Endothelial cell of umbilical vein (primary cell): ENCODE measurements around the gene WASF2. TPM values are rescaled to one million over a fixed set of nuclear protein-coding genes. Genes with fewer than 3 reads are reported as not detected.
"Not testable (repeated sequence)": the region's sequence is repeated elsewhere in the genome, so short reads cannot be mapped to it uniquely, and the experiment has no call there.

Experiments
- BruUV-seq: library from RNA; stranded (reverse); fragments of 400-500 nt; replicated peaks from 2 replicates; lab custom pipeline; 2021; lab: Mats Ljungman, UMichigan
- CTCF ChIA-PET: fragments of 300-600, 350-600 bp; sonication (Branson Sonifier 250); formaldehyde crosslinking; loops from one replicate; lab custom pipeline; 2021; ENCODE audit warnings: antibody characterized with exemption, inconsistent platforms; lab: Charles Lee
- POLR2A ChIA-PET: fragments of 300-600, 350-600 bp; sonication (Branson Sonifier 250); formaldehyde crosslinking; loops from one replicate; lab custom pipeline; 2021; ENCODE audit warnings: antibody characterized with exemption, inconsistent platforms; lab: Charles Lee
- DNase-seq: peaks from one replicate; pipeline ENCODE4 v3.0.0-alpha.2; 2011; ENCODE audit warnings: low read depth, low spot score
- FAIRE-seq: peaks from 2 replicates; lab custom pipeline; 2011; peaks lifted over from hg19 to GRCh38; lab: Jason Lieb, UNC
- H2AFZ ChIP-seq: 2 replicates; pipeline ENCODE4 v1.6.0; 2012; ENCODE audit warnings: low read depth, low read length, control low read depth, inconsistent platforms
- H3K27ac ChIP-seq: 2 replicates; pipeline ENCODE4 v1.5.1; 2011; ENCODE audit warnings: low read depth, mild to moderate bottlenecking, control low read depth, low read length, moderate library complexity; ENCODE audit not compliant: insufficient read depth
- H3K27me3 ChIP-seq, 2 experiments: 2 replicates each; pipeline versions ENCODE4 v1.6.0 to v1.6.1; 2011; ENCODE audit warnings: low read length in 2 of 2, mixed read lengths in 1 of 2; ENCODE audit not compliant: control insufficient read depth in 2 of 2, insufficient read depth in 2 of 2
- H3K36me3 ChIP-seq, 2 experiments: 2 replicates in 1 of 2; 3 replicates in 1 of 2; pipeline ENCODE4 v1.5.1; 2011; ENCODE audit warnings: low read length in 2 of 2, mild to moderate bottlenecking in 1 of 2, moderate library complexity in 1 of 2; ENCODE audit not compliant: control insufficient read depth in 2 of 2, insufficient read depth in 2 of 2; ENCODE audit errors: extremely low read depth in 1 of 2
- H3K4me1 ChIP-seq: 3 replicates; pipeline ENCODE4 v1.5.1; 2011; ENCODE audit warnings: mild to moderate bottlenecking, low read length; ENCODE audit not compliant: control insufficient read depth, insufficient read depth; ENCODE audit errors: extremely low read depth
- H3K4me2 ChIP-seq: 2 replicates; pipeline ENCODE4 v1.6.1; 2011; ENCODE audit warnings: low read length, control low read depth, mixed read lengths; ENCODE audit not compliant: insufficient read depth
- H3K4me3 ChIP-seq, 3 experiments: fragments of 200-600 bp in 1 of 3; sonication (generic), shearing (Covaris generic) in 1 of 3; replicated peaks in 1 of 3; 2 replicates each; pipeline ENCODE4 v1.5.1; 2011 to 2016; ENCODE audit warnings: control low read depth in 3 of 3, low read length in 3 of 3, mild to moderate bottlenecking in 2 of 3, inconsistent platforms in 1 of 3, low read depth in 1 of 3, moderate library complexity in 1 of 3; ENCODE audit not compliant: insufficient read depth in 1 of 3
- H3K79me2 ChIP-seq: 2 replicates; pipeline ENCODE4 v1.6.0; 2012; ENCODE audit warnings: low read length, inconsistent platforms; ENCODE audit not compliant: control insufficient read depth, insufficient read depth
- H3K9ac ChIP-seq: replicated peaks from 2 replicates; pipeline ENCODE3; 2011; ENCODE audit warnings: low read length, control low read depth; ENCODE audit not compliant: insufficient read depth; ENCODE audit errors: extremely low read depth
- H3K9me1 ChIP-seq: replicated peaks from 3 replicates; pipeline ENCODE4 v1.6.0; 2011; ENCODE audit warnings: mild to moderate bottlenecking, low read length; ENCODE audit not compliant: control insufficient read depth, insufficient read depth; ENCODE audit errors: extremely low read depth
- H3K9me3 ChIP-seq: replicated peaks from 2 replicates; pipeline ENCODE4 v1.5.1; 2012; ENCODE audit warnings: low read length, inconsistent platforms; ENCODE audit not compliant: control insufficient read depth, insufficient read depth
- H4K20me1 ChIP-seq: replicated peaks from 2 replicates; pipeline ENCODE3; 2011; ENCODE audit warnings: mild to moderate bottlenecking, low read length; ENCODE audit not compliant: control insufficient read depth, insufficient read depth; ENCODE audit errors: extremely low read depth
- MYC ChIP-seq: IDR thresholded peaks from one replicate; pipeline ENCODE4 v1.6.1; 2011; ENCODE audit warnings: mild to moderate bottlenecking, low read depth, low read length
- POLR2A ChIP-seq: IDR thresholded peaks from 2 replicates; pipeline ENCODE4 v1.6.1; 2012; ENCODE audit warnings: low read depth, mild to moderate bottlenecking, control low read depth, low read length
- dilution Hi-C: fragments of 300-500 bp; cut with MboI; formaldehyde crosslinking; loops from one replicate; pipeline ENCODE4 v1.15.0; 2019; ENCODE audit warnings: low sequenced_read_pairs; ENCODE audit not compliant: extremely low pct_ligation_motif_present
- intact Hi-C: fragments of 100-400 bp; cut with micrococcal nuclease; formaldehyde crosslinking; loops from one replicate; pipeline ENCODE4 v1.10.0; 2022
- polyA plus RNA-seq, 4 experiments: library from polyadenylated mRNA; depleted of rRNA in 3 of 4; stranded (reverse) in 3 of 4; unstranded in 1 of 4; fragments of >200 nt; gene quantifications; 2 replicates each; pipeline versions ENCODE4 v1.2.1 to v1.2.3, GENCODE V29; 2011 to 2012; ENCODE audit warnings: missing spikeins in 1 of 4
- total RNA-seq: library from RNA; stranded (reverse); gene quantifications from 2 replicates; pipeline ENCODE4 v1.2.3, GENCODE V29; 2021

WASF2 gene
- total and polyA plus RNA-seq, 2 donors (not counting 3 experiments of a cell fraction or from before 2014, with no cell fraction given): 76.9 to 172 TPM

GRCh38 chr1:27469334-27469733 is 20.6 kb downstream of the WASF2 start:
- Histone ChIP-seq H3K4me2 (no peak overlapping the region), H3K27ac (no peak overlapping the region), H3K9me3 (no peaks in the 10 kb centered on the region), H3K9ac (no peak overlapping the region), H4K20me1 (peaks cover 6% of the 10 kb centered on the region), H3K79me2 (peaks cover 93% of the 10 kb centered on the region), H2AFZ (no peak overlapping the region), H3K9me1 (no peaks in the 10 kb centered on the region), H3K4me3 (no peak overlapping the region), H3K4me1 (no peaks in the 10 kb centered on the region), H3K27me3 (no peaks in the 10 kb centered on the region), H3K36me3 (peaks cover 0 to 3% of the 10 kb centered on the region in 2 experiments)
- ChIA-PET POLR2A (no interaction called here), CTCF (interaction anchor here (1.3 kb wide), 1 partner anchor 32 kb away, joined by 6 read pairs; no protein-coding TSS in a partner anchor)
- dilution Hi-C loops: no loop called here
- FAIRE-seq (no peak), DNase-seq (no peak)
- intact Hi-C loops: no loop called here
- BruUV-seq: no TSS peak
- TF ChIP-seq MYC: no peak
- TF ChIP-seq POLR2A: no peak

- H3K36me3 ChIP-seq, H3K4me3 ChIP-seq, H3K4me2 ChIP-seq, H4K20me1 ChIP-seq, H3K27ac ChIP-seq, POLR2A ChIA-PET, H3K9ac ChIP-seq, H3K9me3 ChIP-seq, FAIRE-seq, DNase-seq, H3K4me1 ChIP-seq, H3K9me1 ChIP-seq, BruUV-seq, H3K27me3 ChIP-seq, intact Hi-C loops, dilution Hi-C loops, H2AFZ ChIP-seq: not testable (repeated sequence)
- CTCF ChIA-PET: interaction anchor here (0.8 to 2.4 kb wide), 3 partner anchors 8 to 52 kb away, joined by 4 to 10 read pairs (median 6); no protein-coding TSS in a partner anchor
- peaks cover 88% of the 10 kb centered on the region for H3K79me2 ChIP-seq
These were observed 21.6 kb downstream of the WASF2 start for GRCh38 chr1:27468378-27468777.
